HEK293 (cell line): ENCODE measurements around the gene MAP3K8.
"Not testable (repeated sequence)": the region's sequence is repeated elsewhere in the genome, so short reads cannot be mapped to it uniquely, and the experiment has no call there.

Experiments used
- IKZF3 ChIP-seq: fragments of 450-650 bp; IDR thresholded peaks from 2 replicates; pipeline ENCODE4 v1.5.0; 2018; ENCODE audit warnings: missing biosample characterization, mild to moderate bottlenecking, missing genetic modification characterization, moderate library complexity
- TF ChIP-seq, protein P1 (sequence below): fragments of 450-650 bp; formaldehyde crosslinking; IDR thresholded peaks from 2 replicates; pipeline ENCODE4 v1.5.1; 2016; ENCODE audit warnings: missing biosample characterization, missing genetic modification characterization

- not testable (repeated sequence) for TF ChIP-seq IKZF3 (tag by site-specific recombination)
- TF ChIP-seq, protein P1, sequence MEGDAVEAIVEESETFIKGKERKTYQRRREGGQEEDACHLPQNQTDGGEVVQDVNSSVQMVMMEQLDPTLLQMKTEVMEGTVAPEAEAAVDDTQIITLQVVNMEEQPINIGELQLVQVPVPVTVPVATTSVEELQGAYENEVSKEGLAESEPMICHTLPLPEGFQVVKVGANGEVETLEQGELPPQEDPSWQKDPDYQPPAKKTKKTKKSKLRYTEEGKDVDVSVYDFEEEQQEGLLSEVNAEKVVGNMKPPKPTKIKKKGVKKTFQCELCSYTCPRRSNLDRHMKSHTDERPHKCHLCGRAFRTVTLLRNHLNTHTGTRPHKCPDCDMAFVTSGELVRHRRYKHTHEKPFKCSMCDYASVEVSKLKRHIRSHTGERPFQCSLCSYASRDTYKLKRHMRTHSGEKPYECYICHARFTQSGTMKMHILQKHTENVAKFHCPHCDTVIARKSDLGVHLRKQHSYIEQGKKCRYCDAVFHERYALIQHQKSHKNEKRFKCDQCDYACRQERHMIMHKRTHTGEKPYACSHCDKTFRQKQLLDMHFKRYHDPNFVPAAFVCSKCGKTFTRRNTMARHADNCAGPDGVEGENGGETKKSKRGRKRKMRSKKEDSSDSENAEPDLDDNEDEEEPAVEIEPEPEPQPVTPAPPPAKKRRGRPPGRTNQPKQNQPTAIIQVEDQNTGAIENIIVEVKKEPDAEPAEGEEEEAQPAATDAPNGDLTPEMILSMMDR (tag by site-specific recombination) = not testable (repeated sequence)
Observed at GRCh38 chr10:30423655-30424275, 10.2 kb upstream of the MAP3K8 start.
